Activated CD4-positive, alpha-beta T cell treated with anti-CD3 and anti-CD28 coated beads, Interleukin-2, amount 50 U/mL, for 16 hours (primary cell): ENCODE measurements around the gene MAD1L1.
"Not testable (repeated sequence)": the region's sequence is repeated elsewhere in the genome, so short reads cannot be mapped to it uniquely, and the experiment has no call there.

Source experiments
- DNase-seq: peaks from one replicate; pipeline ENCODE4 v3.0.0-alpha.2; 2020

Gene MAD1L1

DNA sequence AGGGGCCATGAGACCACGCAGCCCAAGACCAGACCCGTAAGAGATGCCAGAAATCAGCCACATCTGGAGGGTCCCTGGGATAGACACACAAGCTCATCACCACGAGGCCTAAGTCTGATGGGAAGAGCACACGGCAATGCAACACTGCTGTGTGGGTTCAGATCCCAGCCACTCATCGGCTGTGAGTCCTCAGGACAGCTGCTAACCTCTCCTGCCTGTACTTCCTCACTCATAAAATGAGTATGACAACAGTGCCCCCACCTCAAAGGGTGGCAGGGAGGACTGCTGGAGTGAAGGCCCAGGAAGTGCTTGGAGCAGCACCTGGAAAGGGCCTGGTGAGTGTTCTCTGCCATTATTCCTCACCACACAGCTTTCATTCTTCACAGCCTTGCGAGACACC lies 60.9 kb downstream of the MAD1L1 start:
- DNase-seq, result no peak

DNA sequence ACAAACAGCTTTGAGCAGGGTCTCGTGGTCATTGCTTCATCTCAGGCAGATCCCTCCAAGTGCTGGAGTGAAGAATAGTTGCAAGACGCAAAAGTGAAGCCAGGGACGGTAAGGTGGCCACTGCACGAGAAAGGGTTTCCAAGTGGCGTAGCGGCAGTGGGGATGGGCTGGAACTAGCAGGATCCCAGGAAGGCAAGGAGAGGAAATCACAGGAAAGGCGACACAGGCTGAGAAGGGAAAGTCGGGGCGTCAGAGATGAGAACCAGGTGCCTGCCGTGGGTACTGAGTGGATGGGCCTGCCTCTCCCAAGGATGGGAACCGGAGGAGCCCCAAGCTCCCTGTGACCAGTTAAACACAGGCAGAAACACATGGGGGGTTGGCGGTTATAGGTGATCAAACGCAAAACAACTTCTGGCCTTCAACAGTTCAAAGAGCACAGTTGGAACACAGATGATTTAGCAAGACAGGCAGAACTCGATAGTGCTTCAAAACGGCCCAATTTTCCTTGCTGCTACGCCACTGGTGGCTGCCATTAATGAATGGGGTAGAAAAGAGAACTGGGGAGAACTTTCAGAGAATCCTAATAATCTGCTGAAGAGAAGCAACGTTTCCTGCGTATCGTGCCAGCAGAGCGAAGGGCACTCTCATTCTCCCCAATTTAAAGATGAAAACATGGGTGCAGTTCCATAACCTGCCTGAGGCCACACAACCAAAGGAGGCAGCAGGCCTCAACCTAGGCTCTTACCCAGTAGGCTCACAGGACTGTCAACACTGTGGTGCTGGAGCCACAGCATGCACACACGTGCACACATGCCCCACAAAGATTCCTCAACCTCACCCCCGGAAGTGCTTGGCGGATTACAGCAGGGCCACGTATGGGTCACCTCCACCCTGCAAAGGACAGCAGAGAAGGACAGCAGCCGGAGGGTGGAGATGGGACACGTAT lies 61.9 kb downstream of the MAD1L1 start:
- DNase-seq, result no peak

DNA sequence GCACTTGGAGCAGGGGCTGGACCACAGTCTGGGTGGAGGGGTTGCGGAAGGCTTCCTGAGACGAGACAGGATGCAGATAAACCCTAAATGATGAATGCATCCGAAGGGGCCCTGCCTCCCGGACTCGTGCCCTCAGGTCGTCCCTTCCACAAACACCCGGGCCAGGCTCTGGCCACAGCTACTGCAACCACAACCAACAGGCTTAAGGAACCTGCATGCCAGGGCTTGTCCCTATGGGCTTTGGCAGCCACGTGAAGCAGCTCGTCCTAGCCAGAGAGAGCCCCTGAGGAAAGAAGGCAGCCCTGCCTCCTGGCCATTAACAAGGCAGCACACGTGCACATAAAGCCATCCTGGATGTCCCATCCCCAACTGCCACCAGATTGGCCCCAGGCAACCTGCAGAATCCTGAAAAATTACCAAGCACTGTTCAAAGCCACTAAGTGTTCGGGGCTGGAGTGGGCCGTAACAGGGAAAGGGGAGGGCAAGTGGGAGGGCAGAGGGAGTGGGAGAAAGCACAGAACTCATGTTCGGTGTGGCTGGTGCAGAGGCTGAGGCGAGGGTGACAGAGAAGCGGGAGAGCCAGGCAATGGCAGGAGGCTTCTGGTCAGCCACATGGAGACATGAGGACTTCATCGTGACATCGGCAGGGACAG lies 62.7 kb downstream of the MAD1L1 start:
- no peak for DNase-seq

DNA sequence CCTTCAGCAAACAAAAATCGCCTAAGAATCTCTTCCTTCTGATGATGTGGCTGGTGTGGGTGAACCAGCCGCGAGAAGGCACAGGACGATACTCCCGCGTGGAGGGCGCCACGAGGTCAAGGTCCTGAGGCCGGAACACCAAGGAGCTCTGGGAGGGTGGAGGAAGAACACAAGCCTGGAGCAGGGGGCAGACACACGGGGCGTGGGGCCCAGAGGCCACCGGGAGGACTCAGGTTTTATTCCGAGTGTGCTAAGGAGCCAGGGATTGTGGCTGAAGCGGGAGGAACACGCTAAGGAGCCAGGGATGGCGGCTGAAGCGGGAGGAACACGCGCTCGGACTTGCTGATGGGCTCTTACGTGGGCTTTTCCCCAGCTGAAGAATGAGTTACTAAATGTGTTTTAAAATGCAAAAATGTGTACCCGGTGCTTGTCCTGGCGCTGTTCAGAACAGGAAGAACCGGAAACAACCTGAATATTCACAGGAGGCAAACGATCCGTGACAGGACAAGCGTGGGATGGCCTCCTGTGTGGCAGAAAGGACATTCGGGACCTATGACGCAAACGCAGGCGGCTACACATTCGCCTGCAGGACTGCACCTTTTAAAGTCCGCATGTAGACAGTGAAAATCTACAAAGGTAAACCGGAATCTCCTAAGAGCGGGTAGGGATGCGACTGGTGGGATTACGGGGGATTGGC lies 64.0 kb downstream of the MAD1L1 start:
- no peak for DNase-seq

DNA sequence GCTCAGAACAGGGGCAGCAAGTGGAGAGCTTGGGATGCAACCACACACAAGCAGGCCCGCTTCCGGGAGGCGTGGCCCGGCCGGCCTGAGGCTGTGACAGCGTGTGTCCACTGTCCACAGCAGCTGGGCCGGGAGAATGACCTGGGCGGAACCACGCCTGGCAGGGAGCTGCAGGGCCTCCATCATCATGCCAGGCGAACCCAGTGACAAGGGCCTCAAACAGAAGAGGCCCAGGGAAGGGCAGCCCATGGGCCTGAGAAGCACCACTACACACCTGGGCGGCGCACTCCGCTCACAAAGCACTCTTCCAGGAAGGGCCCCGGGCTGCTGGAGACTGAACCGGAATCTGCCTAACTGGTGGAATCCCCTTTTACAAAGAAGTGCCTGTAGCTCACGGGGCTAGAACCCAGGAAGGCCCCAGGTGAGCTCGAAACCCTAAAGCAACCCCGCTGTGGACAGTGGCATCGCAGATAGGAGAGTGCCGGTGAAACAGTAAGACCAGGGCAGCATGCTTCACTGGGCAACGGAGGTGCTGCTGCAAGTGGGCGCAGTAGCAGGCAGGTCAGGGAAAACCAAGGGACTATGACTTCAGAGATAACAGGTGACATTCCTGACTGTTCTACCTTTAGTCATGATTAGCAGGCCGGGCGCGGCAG lies 66.0 kb downstream of the MAD1L1 start:
- DNase-seq, result no peak

DNA sequence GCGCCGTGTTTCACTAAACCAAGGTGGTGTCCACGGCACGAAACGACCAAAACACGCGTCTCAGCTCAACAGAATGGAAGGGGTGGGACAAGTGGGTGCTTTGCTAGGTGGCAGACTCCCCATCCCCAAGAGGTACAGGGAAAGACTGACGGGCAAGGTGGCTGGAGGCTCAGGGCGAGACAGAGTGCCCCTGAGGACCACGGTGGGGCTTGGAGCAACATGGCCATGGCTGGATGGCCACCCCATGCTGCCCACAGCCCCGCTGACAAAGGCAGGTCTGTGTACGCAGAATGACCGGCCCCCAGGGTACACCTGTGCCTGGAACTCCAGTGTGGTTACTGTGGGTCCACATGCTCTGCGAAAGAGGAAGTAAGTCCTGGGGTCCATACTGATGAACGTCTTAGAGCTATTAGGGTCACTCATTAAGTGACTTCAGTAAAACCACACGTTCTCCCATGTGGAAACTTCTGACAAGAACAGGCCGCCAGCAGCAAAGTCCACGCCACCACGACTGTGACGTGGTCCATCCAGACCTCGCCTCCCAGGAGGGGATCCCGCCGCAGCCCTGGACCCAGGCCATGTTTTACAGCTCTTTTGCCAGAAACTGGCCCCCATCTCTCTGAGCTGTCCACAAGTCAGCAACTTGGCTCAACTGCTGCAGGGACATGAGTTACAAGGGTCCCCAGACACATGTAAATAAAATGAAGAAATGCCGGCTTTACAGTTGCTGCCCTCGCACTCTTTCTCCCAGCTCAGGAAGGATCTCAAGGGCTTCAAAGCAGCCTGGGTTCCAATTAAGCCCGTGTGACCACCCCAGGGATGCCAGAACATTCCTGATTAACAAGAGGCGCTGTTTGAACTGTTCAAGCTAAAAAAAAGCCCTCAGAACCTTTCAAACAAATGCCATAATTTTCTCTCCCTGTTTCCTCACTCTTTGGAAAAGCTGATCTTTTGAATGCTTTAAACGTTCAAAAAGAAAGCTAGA lies 66.8 kb downstream of the MAD1L1 start:
- no peak for DNase-seq

DNA sequence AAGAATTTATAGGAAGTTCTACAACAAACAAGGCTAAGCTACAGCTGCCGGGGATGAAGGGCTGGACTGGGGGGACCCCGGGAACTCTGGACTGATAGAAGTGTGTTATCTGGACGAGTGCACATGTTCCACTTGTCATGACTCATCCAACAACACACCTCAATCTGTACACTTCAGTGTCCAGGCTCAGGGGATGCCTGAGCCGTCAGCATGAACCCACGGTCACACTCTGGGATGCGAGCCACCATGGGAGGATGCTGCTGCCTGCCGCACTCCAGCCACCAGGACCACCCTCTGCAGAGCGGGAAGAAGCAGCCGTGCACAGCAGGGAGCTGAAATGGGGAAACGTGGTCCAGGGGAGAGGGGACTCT lies 67.5 kb downstream of the MAD1L1 start:
- DNase-seq, result no peak

DNA sequence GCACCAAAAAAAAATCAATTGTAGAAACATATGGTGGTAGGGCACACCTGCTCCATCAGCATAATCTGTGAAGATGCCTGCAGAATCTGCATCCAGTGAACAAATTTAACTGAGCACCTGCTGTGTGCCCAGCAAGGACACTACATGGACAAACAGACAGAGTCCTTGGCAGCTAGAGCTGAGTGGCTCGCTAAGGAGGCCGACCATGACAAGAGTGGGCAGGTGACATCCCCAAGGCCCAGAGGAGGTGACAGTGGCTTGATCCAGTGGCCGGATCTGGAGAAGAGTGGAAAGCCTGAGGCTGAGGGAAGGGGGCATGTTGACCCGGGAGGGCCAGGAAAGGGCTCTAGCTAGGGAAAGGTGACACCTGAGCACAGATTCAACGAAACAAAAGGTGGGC lies 68.1 kb downstream of the MAD1L1 start:
- no peak for DNase-seq

DNA sequence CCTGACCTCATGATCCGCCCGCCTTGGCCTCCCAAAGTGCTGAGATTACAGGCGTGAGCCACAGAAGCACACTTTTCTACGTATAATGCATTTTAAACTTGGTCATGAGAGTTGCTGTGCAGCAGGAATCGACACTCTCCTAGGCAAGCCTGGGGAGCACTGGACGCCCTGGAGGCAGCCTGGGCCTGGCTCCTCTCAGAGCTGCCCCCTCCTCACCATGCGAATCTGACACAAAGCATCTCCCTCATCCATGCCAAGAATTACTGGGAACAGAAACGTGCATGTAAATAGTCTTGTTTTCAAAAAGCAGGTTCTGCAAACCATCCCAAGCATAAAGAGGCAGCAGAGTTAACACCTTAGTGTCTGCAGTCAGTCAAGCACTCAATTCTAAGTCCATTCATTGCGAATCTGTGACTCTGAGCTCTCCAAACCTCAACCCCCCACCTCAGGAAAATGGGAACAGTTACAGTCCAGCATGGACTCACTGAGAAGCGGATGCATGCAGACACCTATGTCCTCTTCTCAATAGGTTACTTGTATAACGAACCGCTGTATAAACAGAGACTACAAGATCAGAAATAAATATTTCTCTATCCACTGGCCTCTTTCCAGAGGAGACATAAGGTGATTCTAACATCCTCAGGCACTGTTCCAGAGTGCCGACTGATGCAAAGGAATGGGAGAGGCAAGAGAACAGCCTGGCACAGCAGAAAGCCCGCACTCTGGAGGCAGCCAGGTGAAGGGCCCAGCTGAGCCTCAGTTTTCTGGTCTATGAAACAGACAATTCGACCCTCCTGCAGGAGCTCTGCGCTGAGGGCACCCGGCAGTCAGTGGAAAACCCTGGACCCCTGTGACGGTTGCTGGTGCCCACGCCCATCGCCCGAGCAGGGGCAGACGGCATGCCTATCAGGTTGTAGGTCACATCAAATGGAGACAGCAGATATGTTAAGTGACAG lies 68.9 kb downstream of the MAD1L1 start:
- DNase-seq, result no peak

DNA sequence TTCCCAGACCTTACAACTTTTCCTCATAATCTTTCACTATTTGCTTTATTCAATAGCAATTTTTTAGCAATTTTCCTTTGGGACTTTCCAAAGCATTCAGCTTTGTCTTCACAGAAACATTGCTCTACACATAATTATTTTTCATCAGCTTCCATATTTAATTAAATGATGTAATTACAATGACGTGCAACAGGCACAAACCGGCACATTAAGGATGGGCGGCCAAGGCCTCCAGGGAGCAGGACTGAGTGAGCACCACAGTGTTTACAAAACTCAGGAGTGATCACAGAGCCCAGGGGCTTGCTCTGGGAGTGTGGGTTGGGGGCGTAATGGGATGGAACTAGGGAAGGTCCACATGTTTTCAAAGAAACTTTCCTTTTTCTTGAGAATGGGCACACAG lies 69.8 kb downstream of the MAD1L1 start:
- no peak for DNase-seq

DNA sequence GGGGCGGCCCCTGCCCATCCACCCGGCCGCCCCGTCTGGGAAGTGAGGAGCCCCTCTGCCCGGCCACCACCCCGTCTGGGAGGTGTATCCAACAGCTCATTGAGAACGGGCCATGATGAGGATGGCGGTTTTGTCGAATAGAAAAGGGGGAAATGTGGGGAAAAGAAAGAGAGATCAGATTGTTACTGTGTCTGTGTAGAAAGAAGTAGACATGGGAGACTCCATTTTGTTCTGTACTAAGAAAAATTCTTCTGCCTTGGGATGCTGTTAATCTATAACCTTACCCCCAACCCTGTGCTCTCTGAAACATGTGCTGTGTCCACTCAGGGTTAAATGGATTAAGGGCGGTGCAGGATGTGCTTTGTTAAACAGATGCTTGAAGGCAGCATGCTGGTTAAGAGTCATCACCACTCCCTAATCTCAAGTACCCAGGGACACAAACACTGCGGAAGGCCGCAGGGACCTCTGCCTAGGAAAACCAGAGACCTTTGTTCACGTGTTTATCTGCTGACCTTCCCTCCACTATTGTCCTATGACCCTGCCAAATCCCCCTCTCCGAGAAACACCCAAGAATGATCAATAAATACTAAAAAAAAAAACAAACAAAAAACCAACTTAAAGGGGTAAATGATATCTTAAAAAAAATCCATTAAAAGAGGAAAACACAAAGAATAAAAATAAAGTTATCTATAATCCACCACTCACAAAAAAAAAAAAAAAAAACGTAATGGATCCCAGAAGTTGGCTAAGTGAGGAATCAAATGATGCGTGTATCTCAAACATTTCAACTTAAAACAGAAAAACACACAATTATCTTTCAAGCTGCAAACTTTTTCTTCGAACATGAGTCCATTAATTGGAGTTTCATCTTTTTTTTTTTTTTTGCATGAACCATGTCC lies 70.5 kb downstream of the MAD1L1 start:
- not testable (repeated sequence) for DNase-seq

DNA sequence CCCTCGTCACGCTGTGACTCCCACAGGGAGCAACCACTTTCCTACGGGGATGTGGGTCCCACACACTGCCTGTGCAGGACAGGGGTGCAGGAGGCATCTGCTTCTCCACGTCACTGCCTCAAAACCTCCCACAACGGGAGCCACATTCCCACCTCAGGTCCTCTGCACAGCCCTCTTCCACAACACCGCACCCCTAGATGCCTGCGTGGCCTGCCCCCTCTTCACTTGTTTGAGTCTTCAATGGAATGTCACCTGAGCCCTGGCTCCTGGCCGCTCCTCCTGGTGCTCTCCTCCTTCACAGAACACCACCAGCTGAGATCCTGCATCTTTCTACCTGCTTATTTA lies 73.6 kb downstream of the MAD1L1 start:
- DNase-seq, result no peak

DNA sequence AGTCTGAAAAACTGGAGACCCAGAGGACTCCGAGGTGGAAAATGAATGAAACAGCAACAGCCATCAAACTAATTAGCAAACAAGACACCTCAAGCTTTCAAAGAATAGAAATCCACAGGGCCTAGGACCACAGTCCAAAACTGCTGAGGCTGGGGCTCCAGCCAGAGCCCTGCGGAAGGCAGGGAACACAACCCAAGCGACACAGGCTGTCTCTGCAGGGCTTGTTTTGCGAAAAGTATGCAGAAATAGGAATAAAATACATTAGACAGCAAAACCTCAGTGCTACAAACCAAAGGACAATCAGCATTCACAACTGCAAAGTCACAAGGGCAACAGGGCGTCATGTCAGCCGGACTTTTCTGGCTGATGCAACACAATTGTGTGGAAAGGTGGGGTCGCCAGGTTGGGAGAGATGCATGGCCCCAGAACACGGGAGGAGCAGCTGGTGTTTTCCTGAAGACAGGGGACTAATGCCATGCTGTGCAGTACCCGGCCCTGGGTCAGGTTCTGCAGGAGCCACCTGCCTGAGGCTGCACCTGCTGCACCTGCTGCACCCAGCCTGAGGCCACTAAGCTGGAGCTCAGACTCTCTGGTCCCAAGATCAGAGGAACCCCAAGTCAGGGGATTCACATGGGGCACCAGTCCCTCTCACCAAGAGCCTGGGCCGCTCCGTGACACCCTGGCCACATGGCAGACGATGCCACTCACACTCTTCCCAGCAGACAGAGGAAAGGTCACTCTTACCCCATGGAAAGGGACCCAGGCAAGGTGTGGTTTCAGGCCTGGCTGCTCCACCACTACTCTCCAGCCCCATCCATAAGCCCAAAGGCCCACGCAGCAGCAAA lies 74.2 kb downstream of the MAD1L1 start:
- no peak for DNase-seq

DNA sequence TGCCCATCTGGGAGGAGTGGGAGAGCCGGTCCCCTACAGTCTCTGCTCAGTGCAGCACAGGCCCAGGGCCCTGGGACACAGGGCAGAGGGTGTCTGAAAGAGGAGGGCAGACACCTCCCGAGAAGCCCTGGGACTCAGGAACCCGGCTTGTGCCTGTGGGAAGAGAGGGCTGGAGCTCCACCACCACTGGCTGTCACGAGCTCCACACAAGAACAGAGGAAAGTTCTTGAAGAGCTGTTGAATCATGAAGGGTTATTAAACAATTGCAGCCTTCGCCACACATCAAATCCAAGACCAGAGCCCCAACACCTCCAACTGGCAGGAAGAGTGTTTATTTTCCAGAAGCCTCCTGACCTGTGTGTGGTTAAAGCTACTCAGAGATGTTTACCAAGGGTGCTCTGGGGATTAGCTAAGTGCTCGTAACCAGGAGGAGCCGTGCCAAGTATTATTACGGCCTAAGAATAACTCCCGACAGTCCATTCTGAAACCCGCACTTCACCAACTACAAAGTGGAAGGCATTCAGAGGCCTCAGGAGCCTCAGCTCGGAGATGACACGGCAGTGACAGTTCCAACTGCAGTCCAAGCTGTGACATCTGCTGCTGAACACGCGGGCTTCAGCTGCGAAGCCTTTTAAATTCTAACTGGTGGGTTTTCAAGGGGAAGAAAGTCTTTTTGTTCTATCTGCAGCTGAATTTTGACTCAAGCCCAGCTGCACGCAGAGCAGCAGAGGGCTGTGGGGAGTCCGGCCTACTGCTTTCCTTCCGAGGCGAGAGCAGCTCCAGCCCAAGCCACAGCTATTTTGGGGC lies 75.1 kb downstream of the MAD1L1 start:
- no peak for DNase-seq

DNA sequence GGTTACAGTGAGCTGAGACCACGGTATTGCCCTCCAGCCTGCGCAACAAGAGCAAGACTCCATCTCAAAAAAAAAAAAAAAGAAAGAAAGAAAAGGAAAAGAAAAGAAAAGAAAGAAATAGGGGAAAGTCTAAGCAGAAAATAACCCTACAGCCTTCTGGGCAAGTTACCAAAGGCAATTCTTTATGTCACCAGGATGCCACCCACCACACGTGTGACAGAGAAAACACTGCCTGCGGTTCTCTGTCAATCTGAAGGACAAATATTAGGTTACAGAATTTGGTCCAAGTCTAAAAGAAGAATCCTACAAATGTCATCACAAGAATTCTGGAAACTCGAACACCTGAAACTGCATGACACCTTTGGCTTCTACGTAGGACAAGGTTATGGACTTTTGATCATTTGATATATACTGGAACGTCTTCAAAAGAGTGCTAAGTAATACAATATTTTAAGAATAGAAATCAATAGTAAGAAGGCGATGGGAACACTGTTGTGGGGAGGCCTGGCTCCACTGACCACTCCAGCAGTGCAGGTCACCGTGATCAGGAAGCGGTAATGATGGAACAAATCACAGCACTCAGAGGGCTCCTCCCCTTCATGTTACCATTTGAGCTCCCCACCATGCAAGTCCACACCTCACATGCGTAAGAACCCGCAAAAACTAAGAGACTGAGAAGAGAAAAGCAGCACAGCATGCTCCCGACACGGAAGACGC lies 75.8 kb downstream of the MAD1L1 start:
- DNase-seq, result no peak

DNA sequence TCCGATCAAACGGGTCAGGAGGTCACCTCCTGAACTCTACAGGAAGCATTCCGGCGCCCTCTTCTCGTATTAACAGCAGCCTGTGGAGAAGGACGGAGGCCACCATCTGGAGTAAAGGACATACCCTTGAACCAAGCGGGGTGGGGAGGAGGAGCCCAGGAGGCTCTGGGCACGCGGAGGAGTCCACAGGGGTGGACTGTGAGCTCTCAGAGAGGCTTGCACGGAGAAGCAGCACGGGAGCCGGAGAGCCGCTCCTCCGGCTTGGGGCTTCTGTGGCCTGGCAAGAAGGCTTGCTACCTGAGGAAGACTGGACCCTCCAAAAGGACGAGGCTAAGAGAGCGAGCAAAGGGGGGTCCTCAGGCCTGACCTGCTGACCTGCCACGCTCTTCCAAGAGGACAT lies 77.9 kb downstream of the MAD1L1 start:
- DNase-seq, result no peak

DNA sequence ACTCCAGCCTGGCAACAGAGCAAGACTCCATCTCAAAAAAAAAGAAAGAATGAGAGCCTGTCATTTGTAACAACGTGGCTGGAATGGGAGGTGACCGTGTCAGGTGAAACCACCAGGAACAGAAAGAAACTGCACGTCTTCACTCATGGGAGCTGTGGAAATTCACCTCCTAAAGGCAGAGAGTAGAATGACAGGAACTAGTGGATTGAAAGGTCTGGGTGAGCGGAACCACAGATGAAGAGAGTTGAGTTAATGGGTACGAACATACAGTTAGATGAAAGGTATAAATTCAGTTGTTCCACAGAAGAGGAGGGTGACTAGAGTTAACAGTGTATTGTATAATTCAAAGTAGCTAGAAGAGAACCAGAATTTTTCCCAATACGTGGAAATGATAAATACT lies 78.6 kb downstream of the MAD1L1 start:
- no peak for DNase-seq
